ENCODE results near the gene PLA2G12B. TPM values are rescaled to one million over a fixed set of nuclear protein-coding genes. Genes with fewer than 3 reads are reported as not detected.

Gene PLA2G12B
- total and polyA plus RNA-seq, 10 donors = 0.05 TPM; not detected in 9

DNA sequence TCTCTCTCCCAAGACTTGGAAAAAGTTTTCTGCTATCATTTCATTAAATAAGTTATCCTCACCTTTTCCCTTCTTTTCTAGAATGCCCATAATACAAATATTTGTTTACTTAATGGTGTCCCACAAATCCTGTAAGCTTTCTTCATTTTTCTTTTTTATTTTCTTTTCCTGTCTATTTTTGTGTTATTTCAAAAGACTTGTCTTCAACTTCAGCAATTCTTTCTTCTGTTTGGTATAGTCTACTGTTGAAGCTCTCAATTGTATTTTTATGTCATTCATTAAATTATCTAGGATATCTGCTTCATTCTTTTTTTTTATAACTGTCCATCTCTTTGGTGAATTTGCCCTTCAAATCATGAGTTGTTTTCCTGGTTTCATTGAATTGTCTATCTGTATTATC is 25.1 kb upstream of the PLA2G12B start:
- Histone ChIP-seq H3K27ac (no peak overlapping the region), H3K4me1 (no peaks in the 10 kb centered on the region), H3K36me3 (no peaks in the 10 kb centered on the region), H3K4me3 (no peak overlapping the region), H3K9me3 (peaks cover 14 to 84% (median 69%) of the 10 kb centered on the region in 8 donors), H3K27me3 (replicated peaks in 1 of 7) (peaks cover 0 to 17% (median 0%) of the 10 kb centered on the region in 7 donors)
- DNase-seq = no peak
- intact Hi-C loops (cut with DNase I; ENCODE audit: low total_unique reads) = no loop called here
- no peak for TF ChIP-seq CTCF (IDR thresholded peaks at IDR 0.05 in 8 of 11, conservative IDR thresholded peaks at IDR 0.05 in 3 of 11)
- TF ChIP-seq POLR2A (IDR thresholded peaks at IDR 0.05) = no peak
- no peak for TF ChIP-seq POLR2AphosphoS5 (IDR thresholded peaks at IDR 0.05)

DNA sequence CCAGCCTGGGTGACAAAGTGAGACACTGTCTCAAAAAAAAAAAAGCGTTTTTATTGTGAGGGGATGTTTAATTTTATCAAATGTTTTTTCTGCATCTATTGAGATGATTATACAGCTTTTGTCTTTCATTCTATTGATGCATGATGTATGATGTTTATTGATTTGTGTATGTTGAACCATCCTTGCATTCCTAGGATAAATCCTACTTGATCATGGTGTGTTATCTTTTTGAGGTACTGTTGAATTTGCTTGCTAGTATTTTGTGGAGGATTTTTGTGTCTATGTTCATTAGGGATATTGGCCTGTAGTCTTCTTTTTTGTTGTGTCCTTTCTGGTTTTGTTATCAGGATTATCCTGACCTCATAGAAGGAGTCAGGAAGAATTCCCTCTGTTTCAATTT is 22.3 kb upstream of the PLA2G12B start:
- no peak for DNase-seq
- Histone ChIP-seq H3K4me1 (no peaks in the 10 kb centered on the region), H3K27me3 (replicated peaks in 1 of 7) (peaks cover 0 to 13% (median 0%) of the 10 kb centered on the region in 7 donors), H3K36me3 (no peaks in the 10 kb centered on the region), H3K27ac (no peak overlapping the region), H3K9me3 (peaks cover 14 to 76% (median 60%) of the 10 kb centered on the region in 8 donors), H3K4me3 (no peak overlapping the region)
- intact Hi-C loops (cut with DNase I; ENCODE audit: low total_unique reads) = no loop called here
- no peak for TF ChIP-seq POLR2AphosphoS5 (IDR thresholded peaks at IDR 0.05)
- no peak for TF ChIP-seq CTCF (IDR thresholded peaks at IDR 0.05 in 8 of 11, conservative IDR thresholded peaks at IDR 0.05 in 3 of 11)
- no peak for TF ChIP-seq POLR2A (IDR thresholded peaks at IDR 0.05)
- WGBS, 5 donors = 94 to 100% (median 95%) methylated on average over 1 of the region's 1 CpG

GRCh38 chr10:72956001-72956400 is 1.4 kb upstream of the PLA2G12B start:
- intact Hi-C loops (cut with DNase I; ENCODE audit: low total_unique reads) = no loop called here
- no peak overlapping the region for H3K4me3 ChIP-seq
- H3K36me3 ChIP-seq = no peaks in the 10 kb centered on the region
- DNase-seq = no peak
- H3K27ac ChIP-seq = no peak overlapping the region
- no peaks in the 10 kb centered on the region for H3K4me1 ChIP-seq
- no peaks in the 10 kb centered on the region for H3K9me3 ChIP-seq
- TF ChIP-seq CTCF (IDR thresholded peaks at IDR 0.05 in 8 of 11, conservative IDR thresholded peaks at IDR 0.05 in 3 of 11) (no peak), POLR2A (IDR thresholded peaks at IDR 0.05) (no peak), POLR2AphosphoS5 (IDR thresholded peaks at IDR 0.05) (no peak)
- peaks cover 0 to 7% (median 0%) of the 10 kb centered on the region in 7 donors for H3K27me3 ChIP-seq (replicated peaks in 1 of 7)

DNA sequence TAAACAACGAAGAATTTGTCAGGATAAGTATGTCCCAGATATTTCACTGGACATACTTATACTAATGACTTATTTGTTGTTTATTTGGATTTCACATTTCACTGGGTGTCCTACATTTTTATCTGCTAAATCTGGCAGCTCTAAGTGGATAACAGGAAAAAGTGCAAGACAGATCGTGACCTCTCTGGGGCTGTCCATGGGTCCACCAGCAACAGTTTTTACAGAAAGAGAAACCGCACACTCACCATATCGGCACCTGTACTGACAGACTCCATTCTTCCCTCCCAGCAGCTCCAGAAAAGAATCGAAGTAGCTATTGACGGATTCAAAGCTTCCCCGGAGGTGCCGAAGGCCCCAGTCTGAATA is 393 bp downstream of the PLA2G12B start:
- no peak for TF ChIP-seq POLR2AphosphoS5 (IDR thresholded peaks at IDR 0.05)
- no peak for TF ChIP-seq POLR2A (IDR thresholded peaks at IDR 0.05)
- no peak for TF ChIP-seq CTCF (IDR thresholded peaks at IDR 0.05 in 8 of 11, conservative IDR thresholded peaks at IDR 0.05 in 3 of 11)
- no peak overlapping the region for H3K27ac ChIP-seq
- no peak overlapping the region for H3K4me3 ChIP-seq
- no peaks in the 10 kb centered on the region for H3K4me1 ChIP-seq
- peaks cover 0 to 12% (median 0%) of the 10 kb centered on the region in 7 donors for H3K27me3 ChIP-seq (replicated peaks in 1 of 7)
- no peak for DNase-seq
- WGBS, 5 donors = 66 to 85% (median 82%) methylated on average over 8 of the region's 8 CpGs
- no peaks in the 10 kb centered on the region for H3K36me3 ChIP-seq
- intact Hi-C loops (cut with DNase I; ENCODE audit: low total_unique reads) = no loop called here
- no peaks in the 10 kb centered on the region for H3K9me3 ChIP-seq

Data from spleen (tissue), 11 donors.